RKO (cell line): ENCODE measurements around the gene TERC.
"Not testable (repeated sequence)": the region's sequence is repeated elsewhere in the genome, so short reads cannot be mapped to it uniquely, and the experiment has no call there.

Source experiments
- DNase-seq: peaks from one replicate; pipeline ENCODE4 v3.0.0-alpha.2; 2016; ENCODE audit warnings: low spot score

The TERC gene

DNA sequence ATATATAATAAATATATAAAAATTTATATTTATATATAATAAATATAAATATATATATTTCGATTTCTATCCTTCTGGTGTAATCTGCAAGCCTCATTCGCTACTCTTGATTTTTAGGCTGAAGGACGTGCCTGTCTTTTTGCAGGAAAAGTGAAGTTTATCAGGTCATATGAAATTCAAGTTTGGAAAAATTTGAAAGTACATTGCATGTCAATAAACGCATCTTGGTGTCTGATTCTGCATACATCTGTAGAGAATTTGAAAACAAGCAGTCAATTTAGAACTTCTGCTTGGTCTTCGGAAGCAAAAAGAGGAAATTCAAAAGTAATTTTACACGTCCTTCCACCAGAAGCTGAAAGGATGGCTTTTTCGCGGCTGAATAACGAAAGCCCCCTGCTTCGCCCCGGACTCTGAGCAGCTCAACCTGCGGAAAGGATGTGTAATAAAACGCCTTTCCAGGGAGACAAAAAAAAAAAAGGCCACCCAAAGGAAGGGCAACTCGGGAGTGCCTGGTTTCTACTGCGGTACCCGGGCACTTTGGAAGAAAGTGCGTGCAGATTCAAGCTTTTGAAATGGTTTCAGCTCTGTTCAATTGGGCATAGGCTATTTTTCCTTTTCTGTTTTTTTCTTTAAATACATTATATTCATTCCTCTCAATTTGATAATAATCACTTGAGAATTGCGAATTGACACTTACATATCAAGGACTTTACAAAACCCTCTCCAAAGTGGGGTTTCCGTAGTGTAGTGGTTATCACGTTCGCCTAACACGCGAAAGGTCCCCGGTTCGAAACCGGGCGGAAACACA, 6.8 kb upstream of the TERC start:
- peak; percentile 85 for DNase-seq

DNA sequence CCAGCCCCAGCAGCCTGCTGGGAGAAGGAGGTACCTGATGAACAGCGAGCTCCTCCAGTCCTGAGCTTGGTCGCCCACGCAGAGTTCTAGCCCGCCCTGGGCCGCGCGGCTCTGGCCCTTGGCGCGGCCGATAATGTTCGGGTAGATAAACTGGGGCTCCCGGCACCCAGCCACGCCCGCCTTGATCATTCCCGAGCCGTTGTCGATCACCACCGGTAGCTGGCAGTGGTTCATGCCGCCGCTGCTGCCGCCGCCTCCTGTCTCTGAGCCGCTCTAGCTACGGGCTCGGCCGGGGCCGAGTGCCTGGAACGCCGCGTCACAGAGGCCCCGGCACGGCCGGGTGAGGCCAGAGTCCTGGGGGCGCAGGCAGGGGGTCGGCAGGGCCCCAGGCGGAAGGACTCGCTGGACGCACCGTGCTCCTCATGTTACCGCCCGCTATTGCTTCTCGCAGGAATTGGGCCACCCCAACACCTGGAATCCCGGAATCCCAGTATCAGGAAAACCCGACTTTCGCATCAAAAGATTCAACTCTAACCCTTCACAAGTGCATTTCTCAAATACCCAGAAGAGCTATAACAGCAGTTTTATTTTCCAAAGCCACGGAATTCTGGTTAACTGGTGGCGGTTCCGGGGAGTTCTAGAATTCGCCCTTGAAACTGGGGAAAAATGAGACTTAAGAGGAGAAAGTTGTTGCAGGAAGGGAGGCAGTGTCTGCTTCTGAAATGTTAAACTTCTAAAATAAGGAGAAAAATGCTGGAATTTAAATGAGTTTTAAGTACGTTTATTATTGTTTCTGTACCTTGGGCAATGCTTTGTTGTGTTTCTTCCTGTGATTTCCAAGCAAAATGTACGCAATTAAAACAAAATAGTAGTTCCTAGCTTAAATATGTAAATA, 4.7 kb upstream of the TERC start, which contains the start of gene ACTRT3:
Gene ACTRT3 (minus strand): TSS at position 275 of the 895 bp plus-strand sequence. CDS start 41 bp downstream, at position 234.
- peak; percentile 86 for DNase-seq

DNA sequence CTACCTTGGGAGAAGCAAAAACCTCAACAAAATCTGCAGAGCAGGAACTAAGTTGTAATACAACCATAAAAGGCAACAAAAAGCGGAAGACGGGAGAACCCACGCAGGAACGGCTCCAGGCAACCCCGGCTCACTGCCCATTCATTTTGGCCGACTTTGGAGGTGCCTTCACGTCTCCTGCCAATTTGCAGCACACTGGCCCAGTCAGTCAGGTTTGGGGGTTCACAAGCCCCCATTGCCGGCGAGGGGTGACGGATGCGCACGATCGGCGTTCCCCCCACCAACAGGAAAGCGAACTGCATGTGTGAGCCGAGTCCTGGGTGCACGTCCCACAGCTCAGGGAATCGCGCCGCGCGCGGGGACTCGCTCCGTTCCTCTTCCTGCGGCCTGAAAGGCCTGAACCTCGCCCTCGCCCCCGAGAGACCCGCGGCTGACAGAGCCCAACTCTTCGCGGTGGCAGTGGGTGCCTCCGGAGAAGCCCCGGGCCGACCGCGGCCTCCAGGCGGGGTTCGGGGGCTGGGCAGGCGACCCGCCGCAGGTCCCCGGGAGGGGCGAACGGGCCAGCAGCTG, 463 bp downstream of the TERC start:
- peak; percentile 90 for DNase-seq

- DNase-seq, result peak; percentile 41
Measured at GRCh38 chr3:169760479-169760878, 4.4 kb downstream of the TERC start.

DNA sequence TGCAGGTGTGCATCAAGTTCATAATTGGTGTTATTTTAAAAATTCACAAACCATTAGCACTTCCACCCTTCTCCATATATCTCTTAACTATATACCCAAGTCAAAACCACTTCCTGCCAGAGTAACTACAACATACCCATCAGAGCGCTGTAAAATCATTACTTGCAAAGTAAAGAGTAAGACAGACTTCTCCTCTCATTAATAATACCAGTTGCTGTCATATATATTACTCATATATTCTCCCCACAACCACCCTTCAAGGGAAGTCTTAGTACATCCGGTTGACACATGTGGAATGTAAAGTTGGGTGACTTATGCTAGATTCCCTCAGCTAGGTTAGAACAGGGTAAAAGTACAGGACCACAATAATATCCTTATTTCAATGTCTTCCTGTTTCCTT, 5.6 kb downstream of the TERC start:
- peak; percentile 91 for DNase-seq

DNA sequence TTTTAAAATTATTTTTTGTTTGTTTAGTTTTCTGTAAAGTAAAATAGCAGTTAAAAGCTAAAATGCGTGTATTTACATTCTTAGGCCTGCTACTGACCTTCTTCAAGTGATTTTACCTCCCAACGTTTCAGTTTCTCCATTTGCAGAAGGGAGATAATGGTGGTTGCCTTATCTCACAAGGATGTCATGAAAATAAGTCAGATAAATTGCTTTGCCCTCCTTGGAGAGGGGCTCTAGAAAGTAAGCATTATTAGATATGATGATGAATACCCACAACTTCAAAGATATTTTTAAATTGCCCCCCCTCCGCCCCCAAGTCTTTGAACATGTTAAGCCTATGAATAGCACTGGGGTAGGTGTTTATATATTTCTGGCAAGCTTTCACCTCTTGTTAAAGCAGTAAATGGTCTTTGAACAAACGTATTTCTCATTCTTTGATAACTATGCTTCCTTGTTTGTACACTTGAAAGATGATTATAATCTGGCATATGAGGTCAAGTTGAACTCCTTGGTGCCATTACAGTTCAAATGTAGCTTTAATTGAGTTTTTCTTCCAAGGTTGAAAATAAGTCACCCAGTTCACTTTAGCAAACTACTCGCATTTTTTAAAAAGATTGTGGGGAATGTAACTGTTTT, 6.4 kb downstream of the TERC start:
- no peak for DNase-seq

GRCh38 chr3:169755488-169755887, 9.4 kb downstream of the TERC start:
- DNase-seq, result no peak

- DNase-seq, result no peak
Measured at GRCh38 chr3:169754711-169755110, 10.1 kb downstream of the TERC start.

DNA sequence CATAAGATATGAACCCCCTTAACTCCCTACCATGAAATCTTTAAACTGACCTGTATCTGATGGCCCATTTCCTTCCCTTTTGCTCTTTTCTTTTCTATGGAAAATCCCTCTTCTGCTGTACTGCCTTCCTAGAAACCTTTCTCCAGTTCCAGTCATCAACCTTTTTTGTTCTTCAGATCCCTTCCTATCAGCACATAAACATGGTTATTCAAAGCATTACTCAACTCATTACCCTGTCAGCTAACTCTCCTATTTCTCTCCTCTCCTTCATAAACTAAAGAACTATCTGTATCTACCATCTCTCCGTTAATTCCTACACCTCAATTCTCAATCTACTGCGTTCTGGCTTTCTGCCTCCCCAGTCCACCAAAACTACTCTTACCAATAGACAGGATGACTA, 13.0 kb downstream of the TERC start:
- no peak for DNase-seq

DNA sequence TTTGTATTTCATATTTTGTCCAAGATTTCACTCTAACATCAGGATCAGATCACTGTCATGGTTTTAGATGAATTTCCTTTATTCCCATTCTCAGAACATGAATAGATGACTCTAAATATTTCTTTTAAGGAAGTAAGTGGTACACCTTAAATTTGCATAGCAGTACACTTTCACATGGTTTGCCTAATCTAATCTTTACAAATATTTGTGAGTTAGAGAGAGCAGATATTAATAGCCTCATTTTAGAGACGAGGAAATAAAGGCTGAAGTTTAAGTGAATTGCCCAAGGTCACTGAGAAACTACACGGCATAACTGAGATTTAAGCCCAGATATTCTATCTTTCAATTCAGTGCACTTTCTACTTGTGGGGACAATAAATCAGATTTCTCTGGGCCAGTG, 14.2 kb downstream of the TERC start:
- no peak for DNase-seq

- DNase-seq, result no peak
Measured at GRCh38 chr3:169748670-169749069, 16.2 kb downstream of the TERC start.

GRCh38 chr3:169746924-169747323, 17.9 kb downstream of the TERC start:
- no peak for DNase-seq

GRCh38 chr3:169744366-169745054, 20.4 kb downstream of the TERC start:
- DNase-seq, result peak; percentile 50

DNA sequence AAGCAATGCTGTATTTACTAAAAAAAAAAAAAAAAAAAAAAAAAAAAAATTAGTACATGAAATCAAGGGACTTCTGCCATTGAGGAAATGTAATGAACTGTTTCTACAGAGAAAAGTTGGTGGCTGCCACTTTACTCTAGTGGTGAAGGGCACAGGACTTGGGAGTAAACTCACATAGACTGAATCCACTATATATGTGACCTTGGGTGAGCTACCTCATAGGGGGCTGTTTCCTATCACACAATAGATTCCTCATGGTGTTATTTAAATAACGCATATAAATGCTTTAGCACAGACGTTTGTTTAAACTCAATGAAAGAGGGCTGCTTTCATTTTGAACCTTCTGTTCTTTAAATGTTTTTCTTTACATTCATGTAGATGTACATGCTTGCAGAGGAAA, 25.8 kb downstream of the TERC start:
- no peak for DNase-seq

DNA sequence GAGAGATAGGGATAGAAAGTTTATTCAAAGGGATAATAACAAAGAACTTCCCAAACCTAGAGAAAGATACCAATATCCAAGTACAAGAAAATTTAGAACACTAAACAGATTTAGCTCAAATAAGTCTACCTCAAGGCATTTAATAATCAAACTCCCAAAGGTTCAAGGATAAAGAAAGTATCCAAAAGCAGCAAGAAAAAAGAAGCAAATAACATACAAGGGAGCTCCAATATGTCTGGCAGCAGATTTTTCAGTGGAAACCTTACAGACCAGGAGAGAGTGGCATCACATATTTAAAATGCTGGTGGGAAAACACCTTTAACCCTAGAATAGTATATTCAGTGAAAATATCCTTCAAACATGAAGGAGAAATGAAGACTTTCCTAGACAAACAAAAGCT, 33.0 kb downstream of the TERC start:
- not testable (repeated sequence) for DNase-seq

GRCh38 chr3:169722724-169723123, 42.1 kb downstream of the TERC start:
- DNase-seq, result no peak

DNA sequence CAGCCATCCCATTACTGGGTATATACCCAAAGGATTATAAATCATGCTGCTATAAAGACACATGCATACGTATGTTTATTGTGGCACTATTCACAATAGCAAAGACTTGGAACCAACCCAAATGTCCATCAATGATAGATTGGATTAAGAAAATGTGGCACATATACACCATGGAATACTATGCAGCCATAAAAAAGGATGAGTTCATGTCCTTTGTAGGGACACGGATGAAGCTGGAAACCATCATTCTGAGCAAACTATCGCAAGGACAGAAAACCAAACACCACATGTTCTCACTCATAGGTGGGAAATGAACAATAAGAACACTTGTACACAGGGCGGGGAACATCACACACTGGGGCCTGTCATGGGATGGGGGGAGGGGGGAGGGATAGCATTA, 46.4 kb downstream of the TERC start:
- not testable (repeated sequence) for DNase-seq
